GM12873 (cell line): ENCODE data around the gene OTUD7B.

ENCODE experiments used
- CTCF ChIP-seq: IDR thresholded peaks from 2 replicates; pipeline ENCODE4 v1.5.1; 2012; ENCODE audit warnings: low read depth, mild to moderate bottlenecking, moderate library complexity, low read length, control low read depth; ENCODE audit not compliant: insufficient read depth; ENCODE audit errors: missing control alignments

Gene OTUD7B

GRCh38 chr1:149966405-149966804 is 44.1 kb downstream of the OTUD7B start:
- TF ChIP-seq CTCF = no peak

- TF ChIP-seq CTCF = no peak
Observed at GRCh38 chr1:149965440-149965839, 45.1 kb downstream of the OTUD7B start.

GRCh38 chr1:149963358-149963757 is 47.2 kb downstream of the OTUD7B start:
- TF ChIP-seq CTCF = no peak

GRCh38 chr1:149962736-149963135 is 47.8 kb downstream of the OTUD7B start:
- no peak for TF ChIP-seq CTCF

- peak; percentile 65 for TF ChIP-seq CTCF
Observed at GRCh38 chr1:149962039-149962647, 48.4 kb downstream of the OTUD7B start.

- TF ChIP-seq CTCF = no peak
Observed at GRCh38 chr1:149949911-149950310, 60.6 kb downstream of the OTUD7B start.

GRCh38 chr1:149945206-149945605 is 65.3 kb downstream of the OTUD7B start:
- no peak for TF ChIP-seq CTCF
